ENCODE measurements around the gene ACTC1.
"Not testable (repeated sequence)": the region's sequence is repeated elsewhere in the genome, so short reads cannot be mapped to it uniquely, and the experiment has no call there.

ACTC1 gene

GRCh38 chr15:34795267-34796081, at the start of gene ACTC1:
Gene ACTC1 (minus strand): TSS chr15:34795549. CDS start chr15:34794808, 741 bp downstream.
- in situ Hi-C loops (cut with MboI; ENCODE audit: low pct_unique_long_range_greater_than_20kb, low sequenced_read_pairs), result no loop called here
- DNase-seq, result no peak

GRCh38 chr15:34841262-34841725, 45.9 kb upstream of the ACTC1 start:
- DNase-seq, result no peak
- in situ Hi-C loops (cut with MboI; ENCODE audit: low pct_unique_long_range_greater_than_20kb, low sequenced_read_pairs), result no loop called here

- in situ Hi-C loops (cut with MboI; ENCODE audit: low pct_unique_long_range_greater_than_20kb, low sequenced_read_pairs), result no loop called here
- no peak for DNase-seq
These were observed 42.9 kb upstream of the ACTC1 start for GRCh38 chr15:34838282-34838681.

- DNase-seq, result no peak
- in situ Hi-C loops (cut with MboI; ENCODE audit: low pct_unique_long_range_greater_than_20kb, low sequenced_read_pairs), result no loop called here
These were observed 42.1 kb upstream of the ACTC1 start for GRCh38 chr15:34837246-34838016.

- no peak for DNase-seq
- in situ Hi-C loops (cut with MboI; ENCODE audit: low pct_unique_long_range_greater_than_20kb, low sequenced_read_pairs), result no loop called here
These were observed 33.0 kb upstream of the ACTC1 start for GRCh38 chr15:34828145-34828911.

- peak; percentile 8 for DNase-seq
- in situ Hi-C loops (cut with MboI; ENCODE audit: low pct_unique_long_range_greater_than_20kb, low sequenced_read_pairs), result no loop called here
These were observed 26.5 kb upstream of the ACTC1 start for GRCh38 chr15:34821831-34822230.

GRCh38 chr15:34820110-34820509, 24.8 kb upstream of the ACTC1 start:
- DNase-seq, result no peak
- in situ Hi-C loops (cut with MboI; ENCODE audit: low pct_unique_long_range_greater_than_20kb, low sequenced_read_pairs), result no loop called here

GRCh38 chr15:34818526-34818925, 23.2 kb upstream of the ACTC1 start:
- in situ Hi-C loops (cut with MboI; ENCODE audit: low pct_unique_long_range_greater_than_20kb, low sequenced_read_pairs), result no loop called here
- DNase-seq, result no peak

- in situ Hi-C loops (cut with MboI; ENCODE audit: low pct_unique_long_range_greater_than_20kb, low sequenced_read_pairs), result no loop called here
- no peak for DNase-seq
These were observed 20.5 kb upstream of the ACTC1 start for GRCh38 chr15:34815836-34816235.

GRCh38 chr15:34813446-34814190, 18.3 kb upstream of the ACTC1 start:
- in situ Hi-C loops (cut with MboI; ENCODE audit: low pct_unique_long_range_greater_than_20kb, low sequenced_read_pairs), result no loop called here
- DNase-seq, result no peak

GRCh38 chr15:34812868-34813365, 17.6 kb upstream of the ACTC1 start:
- DNase-seq; in situ Hi-C loops (cut with MboI; ENCODE audit: low pct_unique_long_range_greater_than_20kb, low sequenced_read_pairs): not testable (repeated sequence)

GRCh38 chr15:34812369-34812768, 17.0 kb upstream of the ACTC1 start:
- DNase-seq, result no peak
- in situ Hi-C loops (cut with MboI; ENCODE audit: low pct_unique_long_range_greater_than_20kb, low sequenced_read_pairs), result no loop called here

- in situ Hi-C loops (cut with MboI; ENCODE audit: low pct_unique_long_range_greater_than_20kb, low sequenced_read_pairs), result no loop called here
- no peak for DNase-seq
These were observed 15.2 kb upstream of the ACTC1 start for GRCh38 chr15:34810443-34811129.

- DNase-seq, result no peak
- in situ Hi-C loops (cut with MboI; ENCODE audit: low pct_unique_long_range_greater_than_20kb, low sequenced_read_pairs), result no loop called here
These were observed 13.8 kb upstream of the ACTC1 start for GRCh38 chr15:34809186-34809585.

- no peak for DNase-seq
- in situ Hi-C loops (cut with MboI; ENCODE audit: low pct_unique_long_range_greater_than_20kb, low sequenced_read_pairs), result no loop called here
These were observed 12.7 kb upstream of the ACTC1 start for GRCh38 chr15:34808016-34808415.

GRCh38 chr15:34807241-34807640, 11.9 kb upstream of the ACTC1 start:
- DNase-seq, result peak; percentile 55
- in situ Hi-C loops (cut with MboI; ENCODE audit: low pct_unique_long_range_greater_than_20kb, low sequenced_read_pairs), result not testable (repeated sequence)

GRCh38 chr15:34804776-34805175, 9.4 kb upstream of the ACTC1 start:
- no peak for DNase-seq
- in situ Hi-C loops (cut with MboI; ENCODE audit: low pct_unique_long_range_greater_than_20kb, low sequenced_read_pairs), result no loop called here

GRCh38 chr15:34804113-34804512, 8.8 kb upstream of the ACTC1 start:
- DNase-seq, result no peak
- in situ Hi-C loops (cut with MboI; ENCODE audit: low pct_unique_long_range_greater_than_20kb, low sequenced_read_pairs), result no loop called here
